ENCODE measurements around the gene MED10. TPM values are rescaled to one million over a fixed set of nuclear protein-coding genes. Genes with fewer than 3 reads are reported as not detected.
"Not testable (repeated sequence)": the region's sequence is repeated elsewhere in the genome, so short reads cannot be mapped to it uniquely, and the experiment has no call there.

MED10 gene
- total RNA-seq, 1 donor from 2014 or later, result 6.3 TPM

- H3K9ac ChIP-seq (ENCODE audit: low read depth in 1 of 3, low read length in 3 of 3), result peak overlapping the region in 2 of 3 donors; percentile 33 to 40
- peak overlapping the region; percentile 77 for H3K27ac ChIP-seq (ENCODE audit: low read depth, low read length)
- no peaks in the 10 kb centered on the region for H3K9me3 ChIP-seq (ENCODE audit: control insufficient read depth in 3 of 3, low read length in 3 of 3)
Measured at GRCh38 chr5:6365142-6365976, 13.0 kb downstream of the MED10 start.

DNA sequence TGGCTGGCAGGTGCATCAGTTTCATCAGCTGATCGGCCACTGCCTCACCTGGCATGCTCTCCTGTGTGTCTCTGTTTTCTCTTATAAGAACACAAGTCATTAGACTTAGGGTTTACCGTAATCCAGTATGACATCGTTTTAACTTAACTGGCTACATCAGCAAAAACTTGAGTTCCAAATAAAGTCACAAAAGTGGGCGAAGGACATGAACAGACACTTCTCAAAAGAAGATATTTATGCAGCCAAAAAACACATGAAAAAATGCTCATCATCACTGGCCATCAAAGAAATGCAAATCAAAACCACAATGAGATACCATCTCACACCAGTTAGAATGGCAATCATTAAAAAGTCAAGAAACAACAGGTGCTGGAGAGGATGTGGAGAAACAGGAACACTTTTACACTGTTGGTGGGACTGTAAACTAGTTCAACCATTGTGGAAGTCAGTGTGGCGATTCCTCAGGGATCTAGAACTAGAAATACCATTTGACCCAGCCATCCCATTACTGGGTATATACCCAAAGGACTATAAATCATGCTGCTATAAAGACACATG lies 14.8 kb downstream of the MED10 start:
- H3K27ac ChIP-seq (ENCODE audit: low read depth, low read length); H3K4me3 ChIP-seq (ENCODE audit: low read length in 3 of 3); H3K9ac ChIP-seq (ENCODE audit: low read depth in 1 of 3, low read length in 3 of 3); H3K9me3 ChIP-seq (ENCODE audit: control insufficient read depth in 3 of 3, low read length in 3 of 3); H3K27me3 ChIP-seq (ENCODE audit: control insufficient read depth in 3 of 3, insufficient read depth in 3 of 3, low read length in 3 of 3): not testable (repeated sequence)
- peaks cover 6 to 22% (median 16%) of the 10 kb centered on the region in 3 donors for H3K4me1 ChIP-seq (ENCODE audit: control insufficient read depth in 3 of 3, insufficient read depth in 3 of 3, low read length in 3 of 3)
- H3K36me3 ChIP-seq (ENCODE audit: control insufficient read depth in 3 of 3, insufficient read depth in 3 of 3, low read length in 3 of 3), result peaks cover 11 to 14% (median 14%) of the 10 kb centered on the region in 3 donors

More at GRCh38 chr5:6365142-6365976, 13.0 kb downstream of the MED10 start:
- no peak overlapping the region for H3K4me3 ChIP-seq (ENCODE audit: low read length in 3 of 3)
- peaks cover 6 to 22% (median 16%) of the 10 kb centered on the region in 3 donors for H3K4me1 ChIP-seq (ENCODE audit: control insufficient read depth in 3 of 3, insufficient read depth in 3 of 3, low read length in 3 of 3)
- no peaks in the 10 kb centered on the region for H3K27me3 ChIP-seq (ENCODE audit: control insufficient read depth in 3 of 3, insufficient read depth in 3 of 3, low read length in 3 of 3)
- H3K36me3 ChIP-seq (ENCODE audit: control insufficient read depth in 3 of 3, insufficient read depth in 3 of 3, low read length in 3 of 3), result peaks cover 24% of the 10 kb centered on the region in 3 donors

DNA sequence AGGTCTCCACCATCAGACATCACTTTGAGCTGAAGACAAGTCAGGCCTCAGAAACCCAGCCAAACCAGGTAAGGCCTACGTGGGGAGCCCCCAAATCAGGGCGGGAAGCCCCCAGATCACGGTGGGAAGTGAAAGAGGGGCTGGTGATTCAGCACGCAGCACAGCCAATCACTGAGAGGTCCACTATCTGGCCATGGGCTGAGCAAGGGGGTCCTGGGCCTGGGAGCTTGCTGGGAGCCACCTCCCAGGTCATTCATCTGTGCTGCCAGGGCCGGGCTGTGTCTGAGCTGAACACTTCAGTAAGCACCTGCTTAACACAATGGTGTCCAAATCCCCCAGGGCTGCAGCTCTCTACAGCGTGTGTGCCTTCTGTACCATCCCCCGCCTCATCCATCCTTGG lies 15.5 kb downstream of the MED10 start:
- H3K4me1 ChIP-seq (ENCODE audit: control insufficient read depth in 3 of 3, insufficient read depth in 3 of 3, low read length in 3 of 3), result peaks cover 6 to 22% (median 16%) of the 10 kb centered on the region in 3 donors
- H3K9ac ChIP-seq (ENCODE audit: low read depth in 1 of 3, low read length in 3 of 3), result no peak overlapping the region
- no peak overlapping the region for H3K4me3 ChIP-seq (ENCODE audit: low read length in 3 of 3)
- H3K27me3 ChIP-seq (ENCODE audit: control insufficient read depth in 3 of 3, insufficient read depth in 3 of 3, low read length in 3 of 3), result no peaks in the 10 kb centered on the region
- H3K36me3 ChIP-seq (ENCODE audit: control insufficient read depth in 3 of 3, insufficient read depth in 3 of 3, low read length in 3 of 3), result peaks cover 15 to 16% (median 15%) of the 10 kb centered on the region in 3 donors
- H3K9me3 ChIP-seq (ENCODE audit: control insufficient read depth in 3 of 3, low read length in 3 of 3), result no peaks in the 10 kb centered on the region
- no peak overlapping the region for H3K27ac ChIP-seq (ENCODE audit: low read depth, low read length)

GRCh38 chr5:6361101-6361500 lies 17.2 kb downstream of the MED10 start:
- no peak overlapping the region for H3K4me3 ChIP-seq (ENCODE audit: low read length in 3 of 3)
- no peak overlapping the region for H3K9ac ChIP-seq (ENCODE audit: low read depth in 1 of 3, low read length in 3 of 3)
- no peaks in the 10 kb centered on the region for H3K27me3 ChIP-seq (ENCODE audit: control insufficient read depth in 3 of 3, insufficient read depth in 3 of 3, low read length in 3 of 3)
- H3K27ac ChIP-seq (ENCODE audit: low read depth, low read length), result no peak overlapping the region
- peaks cover 11 to 14% (median 13%) of the 10 kb centered on the region in 3 donors for H3K36me3 ChIP-seq (ENCODE audit: control insufficient read depth in 3 of 3, insufficient read depth in 3 of 3, low read length in 3 of 3)
- H3K4me1 ChIP-seq (ENCODE audit: control insufficient read depth in 3 of 3, insufficient read depth in 3 of 3, low read length in 3 of 3), result peaks cover 6 to 16% (median 12%) of the 10 kb centered on the region in 3 donors
- H3K9me3 ChIP-seq (ENCODE audit: control insufficient read depth in 3 of 3, low read length in 3 of 3), result no peaks in the 10 kb centered on the region

GRCh38 chr5:6360323-6361072 lies 17.8 kb downstream of the MED10 start:
- Histone ChIP-seq H3K9me3 (ENCODE audit: control insufficient read depth in 3 of 3, low read length in 3 of 3) (no peaks in the 10 kb centered on the region), H3K9ac (ENCODE audit: low read depth in 1 of 3, low read length in 3 of 3) (no peak overlapping the region), H3K4me1 (ENCODE audit: control insufficient read depth in 3 of 3, insufficient read depth in 3 of 3, low read length in 3 of 3) (peaks cover 3 to 10% (median 6%) of the 10 kb centered on the region in 3 donors), H3K4me3 (ENCODE audit: low read length in 3 of 3) (no peak overlapping the region), H3K27me3 (ENCODE audit: control insufficient read depth in 3 of 3, insufficient read depth in 3 of 3, low read length in 3 of 3) (no peaks in the 10 kb centered on the region), H3K27ac (ENCODE audit: low read depth, low read length) (no peak overlapping the region), H3K36me3 (ENCODE audit: control insufficient read depth in 3 of 3, insufficient read depth in 3 of 3, low read length in 3 of 3) (peaks cover 9 to 16% (median 13%) of the 10 kb centered on the region in 3 donors)

DNA sequence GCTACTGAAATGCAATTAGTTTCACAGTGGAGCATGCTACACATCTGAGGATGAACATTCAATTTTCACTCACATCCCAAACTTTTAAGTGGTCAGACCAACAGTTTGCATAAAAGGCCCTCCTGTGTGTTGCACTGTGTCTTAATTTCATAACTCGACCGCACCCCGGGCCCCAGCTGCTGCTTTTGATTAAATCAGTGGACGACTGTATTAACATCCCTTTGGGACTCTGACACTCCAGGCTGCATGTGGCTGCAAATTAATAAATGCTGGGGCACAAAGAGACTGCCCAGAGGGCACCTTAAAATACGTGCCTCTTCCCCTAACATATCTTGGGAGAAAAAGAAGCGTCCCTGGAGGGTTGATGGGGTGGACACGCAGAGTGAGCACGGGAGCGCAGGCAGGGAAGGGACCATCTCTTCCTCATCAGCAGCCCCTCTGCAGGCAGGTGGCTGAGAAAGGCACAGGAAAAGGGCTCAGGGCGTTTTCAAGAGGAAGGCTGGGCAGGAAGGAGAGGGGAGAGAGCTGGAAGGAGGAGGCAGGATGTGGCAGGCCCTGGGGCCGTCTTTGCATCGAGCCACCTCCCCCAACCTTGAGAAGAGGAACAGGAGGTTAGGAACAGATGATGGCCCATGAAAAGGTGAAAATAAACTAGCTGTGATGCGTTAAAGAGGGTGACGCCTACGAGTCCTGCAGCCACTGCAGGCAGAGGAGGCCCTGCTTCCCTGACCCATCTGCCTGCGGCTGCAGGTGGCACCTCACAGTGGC lies 18.6 kb downstream of the MED10 start:
- H3K27me3 ChIP-seq (ENCODE audit: control insufficient read depth in 3 of 3, insufficient read depth in 3 of 3, low read length in 3 of 3), result no peaks in the 10 kb centered on the region
- peaks cover 9 to 17% (median 13%) of the 10 kb centered on the region in 3 donors for H3K36me3 ChIP-seq (ENCODE audit: control insufficient read depth in 3 of 3, insufficient read depth in 3 of 3, low read length in 3 of 3)
- no peak overlapping the region for H3K27ac ChIP-seq (ENCODE audit: low read depth, low read length)
- no peak overlapping the region for H3K9ac ChIP-seq (ENCODE audit: low read depth in 1 of 3, low read length in 3 of 3)
- H3K4me1 ChIP-seq (ENCODE audit: control insufficient read depth in 3 of 3, insufficient read depth in 3 of 3, low read length in 3 of 3), result peaks cover 0 to 3% (median 0%) of the 10 kb centered on the region in 3 donors
- H3K9me3 ChIP-seq (ENCODE audit: control insufficient read depth in 3 of 3, low read length in 3 of 3), result no peaks in the 10 kb centered on the region
- no peak overlapping the region for H3K4me3 ChIP-seq (ENCODE audit: low read length in 3 of 3)

DNA sequence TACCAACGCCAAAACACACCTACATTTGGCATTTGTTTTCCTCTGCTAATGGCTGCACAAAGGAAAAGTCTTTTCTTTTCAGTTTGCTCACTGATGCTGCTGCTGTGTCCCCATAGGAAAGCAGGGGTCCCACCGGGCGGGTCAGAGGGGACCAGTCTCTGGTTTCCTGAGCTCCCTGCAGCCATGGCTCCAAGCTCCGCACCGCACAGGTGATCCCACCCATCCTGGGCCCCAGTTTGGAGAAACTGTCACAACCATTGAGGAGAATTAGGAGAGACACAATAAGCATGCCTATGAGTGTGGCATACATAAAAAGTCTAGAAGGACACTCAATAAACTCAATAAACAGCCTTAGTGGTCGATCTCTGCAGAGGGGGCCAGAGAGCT lies 19.9 kb downstream of the MED10 start:
- no peak overlapping the region for H3K9ac ChIP-seq (ENCODE audit: low read depth in 1 of 3, low read length in 3 of 3)

GRCh38 chr5:6357817-6358433 lies 20.4 kb downstream of the MED10 start:
- peaks cover 9 to 17% (median 13%) of the 10 kb centered on the region in 3 donors for H3K36me3 ChIP-seq (ENCODE audit: control insufficient read depth in 3 of 3, insufficient read depth in 3 of 3, low read length in 3 of 3)
- H3K27ac ChIP-seq (ENCODE audit: low read depth, low read length); H3K9me3 ChIP-seq (ENCODE audit: control insufficient read depth in 3 of 3, low read length in 3 of 3); H3K4me1 ChIP-seq (ENCODE audit: control insufficient read depth in 3 of 3, insufficient read depth in 3 of 3, low read length in 3 of 3); H3K9ac ChIP-seq (ENCODE audit: low read depth in 1 of 3, low read length in 3 of 3); H3K4me3 ChIP-seq (ENCODE audit: low read length in 3 of 3); H3K27me3 ChIP-seq (ENCODE audit: control insufficient read depth in 3 of 3, insufficient read depth in 3 of 3, low read length in 3 of 3): not testable (repeated sequence)

More for the DNA sequence above, 19.9 kb downstream of the MED10 start:
- Histone ChIP-seq H3K4me1 (ENCODE audit: control insufficient read depth in 3 of 3, insufficient read depth in 3 of 3, low read length in 3 of 3) (no peaks in the 10 kb centered on the region), H3K27ac (ENCODE audit: low read depth, low read length) (no peak overlapping the region), H3K4me3 (ENCODE audit: low read length in 3 of 3) (no peak overlapping the region), H3K9me3 (ENCODE audit: control insufficient read depth in 3 of 3, low read length in 3 of 3) (no peaks in the 10 kb centered on the region), H3K27me3 (ENCODE audit: control insufficient read depth in 3 of 3, insufficient read depth in 3 of 3, low read length in 3 of 3) (no peaks in the 10 kb centered on the region), H3K36me3 (ENCODE audit: control insufficient read depth in 3 of 3, insufficient read depth in 3 of 3, low read length in 3 of 3) (peaks cover 9 to 17% (median 13%) of the 10 kb centered on the region in 3 donors)

DNA sequence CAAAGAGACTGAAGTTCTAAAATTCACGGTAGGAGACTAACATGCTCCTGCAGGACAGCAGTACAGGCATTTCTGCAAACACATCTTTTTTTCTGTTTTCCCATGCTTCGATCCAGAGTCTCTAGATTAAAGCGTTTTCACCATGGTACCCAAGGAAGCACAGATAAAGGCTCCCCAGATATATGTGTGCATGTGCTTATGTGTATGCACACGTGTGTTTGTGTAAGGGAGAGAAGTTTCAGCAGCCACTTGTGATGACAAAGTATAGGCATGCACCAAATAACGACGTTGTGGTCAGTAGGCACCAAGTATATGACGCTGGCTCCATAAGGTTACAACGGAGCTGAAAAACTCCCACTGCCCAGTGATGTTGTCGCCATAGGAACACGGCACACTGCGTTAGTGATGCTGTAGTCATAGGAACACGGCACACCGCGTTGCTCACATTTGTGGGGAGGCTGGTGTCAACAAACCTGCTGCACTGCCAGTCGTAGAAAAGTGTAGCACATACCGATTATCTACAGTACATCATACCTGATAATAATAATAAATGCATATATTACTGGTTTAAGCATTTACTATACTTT lies 21.7 kb downstream of the MED10 start:
- H3K27me3 ChIP-seq (ENCODE audit: control insufficient read depth in 3 of 3, insufficient read depth in 3 of 3, low read length in 3 of 3), result no peaks in the 10 kb centered on the region
- H3K9me3 ChIP-seq (ENCODE audit: control insufficient read depth in 3 of 3, low read length in 3 of 3), result no peaks in the 10 kb centered on the region
- no peak overlapping the region for H3K9ac ChIP-seq (ENCODE audit: low read depth in 1 of 3, low read length in 3 of 3)
- no peak overlapping the region for H3K27ac ChIP-seq (ENCODE audit: low read depth, low read length)
- no peak overlapping the region for H3K4me3 ChIP-seq (ENCODE audit: low read length in 3 of 3)
- no peaks in the 10 kb centered on the region for H3K4me1 ChIP-seq (ENCODE audit: control insufficient read depth in 3 of 3, insufficient read depth in 3 of 3, low read length in 3 of 3)
- peaks cover 9 to 24% (median 11%) of the 10 kb centered on the region in 3 donors for H3K36me3 ChIP-seq (ENCODE audit: control insufficient read depth in 3 of 3, insufficient read depth in 3 of 3, low read length in 3 of 3)

All from skeletal muscle tissue (tissue), 4 donors.